Measurements from ENCODE around the gene TMEM94.

Gene TMEM94

GRCh38 chr17:75498726-75499213 lies 42.3 kb downstream of the TMEM94 start:
- no peak for DNase-seq

DNA sequence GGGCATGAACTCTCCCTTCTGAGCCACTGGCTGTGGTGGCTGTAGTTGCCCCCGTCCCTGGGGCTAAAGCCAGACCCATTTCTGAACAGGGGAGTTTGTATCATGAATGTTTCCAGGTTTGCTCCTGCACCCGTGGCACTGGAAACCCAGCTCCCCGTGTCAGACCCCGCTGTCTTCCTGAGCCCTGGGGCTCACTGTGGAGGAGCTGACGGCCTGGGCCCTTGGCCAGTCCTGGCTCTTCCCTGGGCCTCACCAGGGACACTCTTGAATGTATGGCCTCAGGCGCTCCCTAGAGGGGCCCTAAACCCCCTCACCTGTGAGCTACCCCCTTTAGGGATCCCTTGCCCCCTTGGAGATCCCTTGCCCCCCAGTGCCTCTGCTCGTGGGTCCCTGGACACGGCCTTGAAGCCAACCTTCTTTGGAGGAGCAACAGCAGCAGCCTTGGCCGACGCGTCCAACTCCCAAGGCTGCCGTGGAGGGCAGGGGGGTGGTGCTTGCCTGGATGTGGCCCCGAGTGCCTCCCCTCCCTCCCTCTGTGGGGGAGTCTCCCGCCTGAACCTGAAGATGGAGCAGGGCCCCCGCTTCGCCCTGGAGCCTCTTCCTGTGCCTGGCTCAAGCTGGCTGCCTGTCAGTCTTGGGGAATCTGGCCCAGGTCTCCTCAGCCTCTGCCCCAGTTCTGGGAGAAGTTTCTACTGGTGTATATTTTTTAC lies 43.0 kb downstream of the TMEM94 start:
- DNase-seq, result no peak

DNA sequence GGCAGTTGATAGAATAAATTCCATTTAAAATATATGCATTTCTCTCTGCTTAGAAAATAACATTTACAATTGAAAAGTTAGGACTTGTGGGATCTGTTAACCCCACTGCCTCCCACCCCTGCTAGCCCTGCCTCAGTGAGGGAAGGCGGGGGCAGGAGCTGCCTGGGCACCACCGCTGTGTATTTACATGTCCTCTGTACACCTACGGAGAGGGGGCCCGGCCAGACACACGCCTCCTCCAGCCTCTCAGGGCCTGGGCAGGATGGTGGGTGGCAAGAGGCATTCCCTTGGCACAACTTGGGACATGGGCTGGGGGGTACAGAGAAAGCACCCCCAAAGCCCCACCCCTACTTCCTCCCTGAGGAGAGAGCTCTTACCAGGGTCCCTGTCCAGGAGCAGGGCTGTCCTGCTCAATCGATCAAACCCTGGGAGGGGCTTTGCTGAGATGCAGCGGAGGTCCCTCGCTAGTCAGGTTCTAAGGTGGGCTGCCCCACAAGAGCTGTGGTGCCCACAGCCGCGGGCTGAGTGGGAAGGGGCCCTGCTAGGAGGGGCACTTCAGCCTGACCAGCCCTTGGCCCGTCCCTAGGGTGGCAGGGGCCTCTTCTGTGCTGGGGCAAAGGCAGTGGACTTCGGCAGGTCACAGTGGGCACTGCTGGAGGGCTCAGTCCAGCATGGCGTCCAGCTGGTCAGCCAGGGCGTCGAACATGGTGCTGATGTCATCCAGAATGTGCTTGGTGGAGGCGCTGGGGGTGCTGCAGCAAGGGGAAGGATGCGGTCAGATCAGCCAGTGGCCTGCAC lies 44.2 kb downstream of the TMEM94 start:
- DNase-seq, result no peak

DNA sequence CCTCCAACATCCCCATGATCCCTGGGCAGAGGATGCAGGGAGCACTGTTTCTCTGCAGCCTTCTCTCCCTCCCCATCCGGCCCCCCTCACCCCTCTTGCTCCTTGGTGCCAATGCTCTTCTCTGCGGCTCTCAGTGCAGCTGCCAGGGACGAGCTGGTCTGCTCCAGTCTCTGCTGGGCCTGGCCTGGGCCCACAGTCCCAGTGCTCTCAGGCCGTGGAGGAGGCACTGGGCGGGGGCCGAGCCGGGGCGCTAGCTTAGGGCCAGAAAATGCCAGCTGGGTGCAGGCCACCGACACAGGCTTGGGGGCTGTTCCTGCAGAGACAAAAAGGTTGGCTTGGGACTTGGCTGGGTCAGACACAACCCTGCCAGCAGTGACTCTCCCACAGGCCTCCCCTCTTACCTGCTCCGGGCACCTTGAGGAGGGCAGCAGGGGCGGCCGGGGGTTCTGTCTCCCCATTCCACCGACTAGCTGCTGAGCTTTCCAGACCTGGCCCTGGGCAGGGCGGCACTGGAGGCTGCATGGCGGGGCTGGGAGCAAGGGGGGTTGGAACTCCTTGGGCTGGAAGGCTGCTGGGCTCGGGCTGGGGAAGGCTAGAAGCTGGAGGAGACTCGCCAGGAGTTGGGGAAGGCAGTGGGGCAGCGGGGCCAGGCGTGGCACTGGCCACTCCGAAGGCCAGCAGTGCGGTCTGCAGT lies 45.1 kb downstream of the TMEM94 start:
- no peak for DNase-seq

- no peak for DNase-seq
These were observed 45.8 kb downstream of the TMEM94 start for GRCh38 chr17:75502072-75502720.

GRCh38 chr17:75502721-75503329 lies 46.4 kb downstream of the TMEM94 start:
- no peak for DNase-seq

- DNase-seq, result no peak
These were observed 47.0 kb downstream of the TMEM94 start for GRCh38 chr17:75503337-75503950.

DNA sequence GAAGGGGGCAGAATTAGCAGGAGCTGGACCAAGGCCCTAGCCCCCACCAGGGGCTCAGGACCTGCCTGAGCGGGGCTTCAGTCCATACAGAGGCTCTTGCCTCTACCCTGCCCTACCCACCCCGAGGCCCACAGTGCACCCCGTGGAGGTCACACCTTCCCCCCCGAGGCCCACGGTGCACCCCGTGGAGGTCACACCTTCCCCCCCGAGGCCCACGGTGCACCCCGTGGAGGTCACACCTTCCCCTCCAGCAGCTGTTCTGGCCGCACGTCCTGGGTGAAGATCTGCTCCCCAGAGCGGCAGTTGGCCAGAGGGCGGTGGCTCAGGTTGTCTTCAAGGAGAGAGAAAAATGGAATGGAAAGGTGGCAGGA lies 47.5 kb downstream of the TMEM94 start:
- DNase-seq, result no peak

DNA sequence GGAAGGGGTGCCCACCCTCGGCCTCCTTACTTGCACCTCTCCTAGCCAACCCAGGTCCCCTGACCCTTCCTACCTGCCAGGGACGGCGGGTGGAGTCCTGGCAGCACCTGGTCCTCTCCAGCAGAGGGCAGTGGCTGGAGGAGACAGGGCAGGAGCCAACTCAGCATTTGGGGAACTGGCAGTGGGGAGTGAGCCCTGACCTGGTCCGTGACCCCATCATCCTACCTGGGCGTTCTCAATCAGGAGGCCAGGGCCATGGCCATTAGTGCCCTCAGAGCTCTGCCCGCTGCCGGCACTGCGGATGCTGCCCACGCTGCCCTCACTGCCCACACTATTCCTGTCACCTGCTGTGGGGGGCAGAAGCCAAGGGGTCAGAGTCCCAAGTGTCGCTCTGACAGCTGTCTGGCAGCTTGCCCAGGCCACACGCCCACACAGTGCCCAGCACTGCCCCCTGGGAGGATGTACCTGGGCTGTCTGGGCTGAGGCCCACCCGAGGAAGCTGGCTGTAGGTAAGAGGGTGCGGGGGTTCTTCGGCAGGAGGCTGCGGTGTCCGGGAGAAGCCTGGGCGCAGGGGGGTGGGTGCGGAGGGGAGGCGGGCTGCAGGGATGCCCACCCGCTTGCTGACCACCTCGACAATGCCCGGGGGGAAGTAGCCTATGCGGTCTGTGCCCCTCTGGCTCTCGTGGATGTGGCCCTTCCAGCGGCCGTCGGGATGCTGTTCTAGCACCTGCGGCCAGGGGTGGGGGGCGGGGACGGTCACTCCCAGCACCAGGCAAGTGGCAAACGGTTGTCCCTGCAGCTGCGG lies 48.1 kb downstream of the TMEM94 start:
- DNase-seq, result peak; percentile 47

DNA sequence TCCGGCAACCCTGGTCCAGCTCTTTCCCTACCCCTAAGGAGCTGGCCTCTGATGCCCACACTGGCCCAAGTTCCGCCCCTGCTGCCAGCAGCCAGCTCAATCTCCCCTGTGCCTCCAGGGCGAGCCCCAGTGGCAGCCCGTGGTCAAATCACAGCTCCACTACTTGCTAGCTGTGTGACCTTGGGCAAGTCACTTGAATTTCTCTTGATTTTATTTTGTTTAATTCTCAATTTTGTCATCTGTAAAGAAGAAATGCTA lies 48.6 kb downstream of the TMEM94 start:
- DNase-seq, result no peak

DNA sequence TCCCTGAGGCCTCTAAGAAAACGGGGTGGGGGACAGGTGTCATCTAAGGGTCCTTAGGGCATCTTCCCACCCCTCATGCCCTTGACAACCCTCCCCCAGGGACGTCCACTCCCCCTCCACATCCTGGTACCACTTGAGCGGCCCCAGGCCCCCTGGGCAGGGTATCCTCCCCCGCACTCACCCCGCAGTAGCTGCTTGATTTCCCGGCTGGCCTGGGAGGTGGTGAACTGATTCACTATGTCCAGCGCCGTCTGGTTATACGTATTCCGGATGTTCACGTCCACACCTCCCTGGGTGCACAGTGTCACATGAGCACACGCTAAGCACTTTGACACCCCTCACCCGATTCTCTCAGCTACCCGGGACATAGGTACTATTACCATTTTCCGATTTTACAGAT lies 49.2 kb downstream of the TMEM94 start:
- DNase-seq, result no peak

DNA sequence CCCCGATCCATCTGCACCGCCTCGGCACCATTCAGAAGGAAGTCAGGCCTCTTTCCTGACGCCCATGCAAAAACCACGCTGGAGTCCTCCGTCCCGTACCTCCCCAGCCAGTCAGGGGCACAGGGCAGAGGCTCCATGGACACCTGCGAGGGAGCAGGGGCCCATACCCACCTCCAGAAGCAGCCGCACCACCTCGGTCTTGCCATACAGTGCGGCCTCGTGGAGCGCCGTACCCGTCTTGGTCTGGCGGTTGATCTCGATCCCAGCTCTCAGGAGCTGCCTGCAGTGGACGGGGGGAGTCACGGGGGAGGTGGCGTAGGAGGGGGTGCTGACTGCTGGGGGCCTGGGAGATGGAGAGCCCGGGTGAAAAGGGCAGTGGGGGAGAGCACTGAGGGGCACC lies 49.7 kb downstream of the TMEM94 start:
- DNase-seq, result no peak

DNA sequence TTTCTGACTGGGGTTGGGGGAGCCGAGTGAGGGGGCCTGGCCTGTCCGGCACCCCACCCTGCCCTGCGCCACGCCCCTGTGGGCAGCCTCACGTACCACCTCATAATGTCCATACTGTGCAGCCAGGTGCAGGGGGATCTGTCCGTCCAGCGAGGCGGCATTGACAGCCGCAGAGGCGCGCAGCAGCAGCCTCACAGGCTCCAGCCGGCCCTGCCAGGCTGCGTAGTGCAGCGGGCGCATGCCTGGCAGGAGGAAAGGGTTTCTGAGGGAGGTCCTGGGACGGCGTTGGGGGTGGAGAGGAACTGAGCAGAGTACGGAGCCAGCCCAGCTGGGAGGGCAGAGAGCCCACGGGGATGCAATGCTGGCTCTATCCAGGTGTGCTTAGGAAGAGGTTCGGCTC lies 50.5 kb downstream of the TMEM94 start:
- no peak for DNase-seq

GRCh38 chr17:75507733-75508719 lies 51.6 kb downstream of the TMEM94 start:
- no peak for DNase-seq

DNA sequence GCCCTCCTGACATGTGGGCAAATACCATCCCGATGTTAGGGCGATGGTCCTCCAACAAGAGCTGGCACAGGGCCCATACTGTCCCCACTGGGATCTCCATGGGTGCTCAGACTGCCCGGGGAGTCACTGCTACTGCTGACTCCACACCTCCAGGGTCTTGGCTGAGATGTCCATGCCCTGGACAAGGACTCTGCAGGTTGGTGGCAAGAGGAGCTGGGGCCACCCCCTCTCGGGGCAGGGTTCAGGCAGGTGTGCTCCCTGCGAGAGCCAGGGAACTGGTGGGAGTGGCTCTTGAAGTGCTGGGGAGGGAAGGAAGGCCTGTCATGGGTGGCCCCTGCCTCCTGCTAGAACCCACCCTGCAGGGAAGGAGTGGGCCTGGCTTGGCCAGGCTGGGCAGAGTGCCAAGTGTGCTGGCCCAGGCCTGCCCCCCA lies 52.5 kb downstream of the TMEM94 start:
- DNase-seq, result no peak

DNA sequence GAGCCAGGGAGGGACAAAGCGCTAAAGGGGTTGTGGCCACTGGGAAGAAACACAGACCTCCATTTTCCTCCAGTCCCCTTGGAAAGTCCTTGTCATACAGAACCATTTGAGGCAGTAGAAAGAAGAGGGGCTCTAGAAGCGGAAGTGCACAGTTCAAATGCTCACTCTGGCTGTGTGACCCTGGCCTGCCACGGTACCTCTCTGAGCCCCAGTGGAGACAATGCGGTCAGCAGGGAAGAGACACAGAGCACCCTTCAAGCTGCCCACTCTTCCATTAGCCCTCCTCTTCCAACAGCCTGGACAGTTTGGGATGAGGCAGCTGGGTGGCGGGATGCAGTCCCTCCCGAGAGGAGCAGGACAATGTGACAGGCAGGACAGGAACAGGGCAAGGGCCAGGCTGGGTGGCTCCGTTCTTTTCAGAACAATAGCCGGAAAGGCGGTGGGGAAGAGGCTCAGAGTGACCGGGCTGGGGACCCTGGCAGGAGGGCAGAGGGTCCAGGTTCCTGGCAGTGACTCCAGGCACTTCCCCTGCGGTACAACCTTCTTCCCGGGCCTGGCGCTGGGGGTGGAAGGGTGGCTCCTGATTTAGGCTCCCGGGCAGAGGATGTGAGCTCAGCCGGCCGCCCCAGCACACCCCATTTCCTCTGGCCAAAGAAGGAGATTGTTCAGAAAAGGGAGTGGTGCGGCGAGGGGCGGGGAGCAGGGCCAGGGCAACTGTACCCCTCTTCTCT lies 53.3 kb downstream of the TMEM94 start:
- no peak for DNase-seq

GRCh38 chr17:75511270-75511609 lies 54.8 kb downstream of the TMEM94 start:
- no peak for DNase-seq

GRCh38 chr17:75511610-75512575 lies 55.5 kb downstream of the TMEM94 start:
- no peak for DNase-seq
